Measurements from ENCODE around the gene GRM4.

DNA sequence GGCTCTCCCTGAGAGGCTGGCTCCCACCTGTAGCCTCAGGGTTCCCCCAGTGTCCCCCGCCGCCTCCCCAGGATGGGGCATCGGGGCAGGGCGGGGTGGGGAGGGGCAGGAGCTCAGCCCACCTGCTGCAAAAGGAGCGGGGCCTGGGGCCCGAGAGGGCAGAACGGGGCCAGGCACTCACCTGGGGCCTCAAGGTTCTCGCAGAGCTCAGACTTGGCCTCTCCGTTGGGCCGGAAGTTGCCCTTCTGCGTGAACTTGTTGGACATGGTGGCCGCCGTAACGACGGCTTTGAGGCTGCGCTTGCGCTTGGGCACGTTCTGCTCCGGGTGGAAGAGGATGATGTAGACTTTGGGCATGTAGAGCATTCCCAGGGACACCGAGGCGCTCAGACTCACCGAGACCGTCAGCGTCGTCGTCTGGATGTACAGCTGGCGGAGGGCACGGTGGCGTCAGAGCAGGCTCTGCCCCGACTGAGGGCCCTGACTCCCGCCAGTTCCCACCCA is 117.9 kb downstream of the GRM4 start:
- TF ChIP-seq, protein P1, sequence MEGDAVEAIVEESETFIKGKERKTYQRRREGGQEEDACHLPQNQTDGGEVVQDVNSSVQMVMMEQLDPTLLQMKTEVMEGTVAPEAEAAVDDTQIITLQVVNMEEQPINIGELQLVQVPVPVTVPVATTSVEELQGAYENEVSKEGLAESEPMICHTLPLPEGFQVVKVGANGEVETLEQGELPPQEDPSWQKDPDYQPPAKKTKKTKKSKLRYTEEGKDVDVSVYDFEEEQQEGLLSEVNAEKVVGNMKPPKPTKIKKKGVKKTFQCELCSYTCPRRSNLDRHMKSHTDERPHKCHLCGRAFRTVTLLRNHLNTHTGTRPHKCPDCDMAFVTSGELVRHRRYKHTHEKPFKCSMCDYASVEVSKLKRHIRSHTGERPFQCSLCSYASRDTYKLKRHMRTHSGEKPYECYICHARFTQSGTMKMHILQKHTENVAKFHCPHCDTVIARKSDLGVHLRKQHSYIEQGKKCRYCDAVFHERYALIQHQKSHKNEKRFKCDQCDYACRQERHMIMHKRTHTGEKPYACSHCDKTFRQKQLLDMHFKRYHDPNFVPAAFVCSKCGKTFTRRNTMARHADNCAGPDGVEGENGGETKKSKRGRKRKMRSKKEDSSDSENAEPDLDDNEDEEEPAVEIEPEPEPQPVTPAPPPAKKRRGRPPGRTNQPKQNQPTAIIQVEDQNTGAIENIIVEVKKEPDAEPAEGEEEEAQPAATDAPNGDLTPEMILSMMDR (conservative IDR thresholded peaks at IDR 0.05; ENCODE audit: low read depth, low read length) = no peak
- no peak for TF ChIP-seq EZH2 (IDR thresholded peaks at IDR 0.05; ENCODE audit: low read length, unreplicated experiment)
